HepG2 (cell line): ENCODE results near the gene IL17C. TPM values are rescaled to one million over a fixed set of nuclear protein-coding genes. Genes with fewer than 3 reads are reported as not detected.

ENCODE experiments used
- ATAC-seq: fragments of 200-7000 bp; cut with Tn5 transposase; 3 replicates; pipeline ENCODE4 v1.9.1; 2020; ENCODE audit warnings: mild to moderate bottlenecking, moderate library complexity
- BruUV-seq: library from RNA; stranded (reverse); fragments of 400-500 nt; replicated peaks from 2 replicates; lab custom pipeline; 2021; lab: Mats Ljungman, UMichigan
- CTCF ChIA-PET: fragments of 300-600 bp; formaldehyde crosslinking; extraction: SDS; loops from one replicate; lab custom pipeline; 2021; ENCODE audit warnings: low total read pairs, inconsistent platforms, low intra/inter-chr PET ratio; lab: Yijun Ruan, JAX
- POLR2A ChIA-PET: fragments of 350-600 bp; sonication (Branson Sonifier 250); formaldehyde crosslinking; loops from one replicate; lab custom pipeline; 2020; ENCODE audit warnings: antibody characterized with exemption, inconsistent platforms; lab: Yijun Ruan, JAX
- DNase-seq: peaks from one replicate; pipeline ENCODE4 v3.0.0-alpha.2; 2015; ENCODE audit warnings: low spot score
- FAIRE-seq: peaks from 3 replicates; lab custom pipeline; 2011; peaks lifted over from hg19 to GRCh38; lab: Jason Lieb, UNC
- H2AFZ ChIP-seq: one replicate; pipeline ENCODE4 v1.6.1; 2011; ENCODE audit warnings: low read length, inconsistent platforms
- H3K27ac ChIP-seq: fragments of 300-600 bp; 3 replicates; pipeline ENCODE4 v1.8.0; 2011; ENCODE audit warnings: mixed run types, mild to moderate bottlenecking, mixed read lengths, low read length, inconsistent platforms; ENCODE audit not compliant: insufficient read depth; ENCODE audit errors: extremely low read length
- H3K27me3 ChIP-seq, 2 experiments: fragments of 200-600 bp in 1 of 2; 2 replicates in 1 of 2; 3 replicates in 1 of 2; pipeline versions ENCODE4 v1.6.0 to v1.8.0; 2011; ENCODE audit warnings: low read length in 2 of 2, mild to moderate bottlenecking in 2 of 2, moderate library complexity in 2 of 2, inconsistent platforms in 1 of 2; ENCODE audit not compliant: insufficient read depth in 2 of 2, control insufficient read depth in 1 of 2
- H3K36me3 ChIP-seq, 2 experiments: fragments of 200-600 bp in 1 of 2; replicated peaks in 1 of 2; 2 replicates in 1 of 2; 3 replicates in 1 of 2; pipeline versions ENCODE4 v1.5.1 to v1.8.0; 2011; ENCODE audit warnings: low read length in 2 of 2, inconsistent platforms in 1 of 2; ENCODE audit not compliant: insufficient read depth in 2 of 2, control insufficient read depth in 1 of 2
- H3K4me1 ChIP-seq: 2 replicates; pipeline ENCODE4 v1.5.1; 2012; ENCODE audit warnings: low read length, inconsistent platforms; ENCODE audit not compliant: insufficient read depth
- H3K4me2 ChIP-seq: 2 replicates; pipeline ENCODE4 v1.6.0; 2011; ENCODE audit warnings: low read depth, low read length, inconsistent platforms
- H3K4me3 ChIP-seq, 3 experiments: fragments of 200-600 bp in 1 of 3; sonication (generic), shearing (Covaris generic) in 1 of 3; replicated peaks in 1 of 3; 2 replicates each; pipeline ENCODE4 v1.5.1; 2011 to 2016; ENCODE audit warnings: low read length in 3 of 3, inconsistent platforms in 2 of 3, low read depth in 2 of 3, mild to moderate bottlenecking in 2 of 3, control low read depth in 1 of 3, mixed read lengths in 1 of 3; ENCODE audit not compliant: insufficient read depth in 1 of 3
- H3K79me2 ChIP-seq: one replicate; pipeline ENCODE4 v1.6.1; 2011; ENCODE audit warnings: low read length, inconsistent platforms; ENCODE audit not compliant: insufficient read depth
- H3K9ac ChIP-seq: 2 replicates; pipeline ENCODE4 v1.6.0; 2011; ENCODE audit warnings: mild to moderate bottlenecking, low read depth, low read length, inconsistent platforms; ENCODE audit not compliant: insufficient read depth
- H3K9me3 ChIP-seq: 2 replicates; pipeline ENCODE4 v1.5.1; 2012; ENCODE audit warnings: mild to moderate bottlenecking, low read length
- H4K20me1 ChIP-seq: 2 replicates; pipeline ENCODE4 v1.6.0; 2011; ENCODE audit warnings: inconsistent platforms, mild to moderate bottlenecking, low read length, moderate library complexity; ENCODE audit not compliant: insufficient read depth
- CAMTA2 ChIP-seq: sonication (generic); formaldehyde crosslinking; IDR thresholded peaks from 2 replicates; pipeline ENCODE4 v1.4.0; 2020; ENCODE audit warnings: mild to moderate bottlenecking, missing genetic modification reagents, borderline replicate concordance
- KDM4B ChIP-seq: sonication (generic); formaldehyde crosslinking; IDR thresholded peaks from 2 replicates; pipeline ENCODE4 v1.4.0; 2020; ENCODE audit warnings: missing genetic modification reagents
- RORA ChIP-seq: sonication (generic); formaldehyde crosslinking; IDR thresholded peaks from 2 replicates; pipeline ENCODE4 v1.5.0; 2020; ENCODE audit warnings: mild to moderate bottlenecking, missing genetic modification reagents, moderate library complexity
- SALL2 ChIP-seq: sonication (generic); formaldehyde crosslinking; IDR thresholded peaks from 2 replicates; pipeline ENCODE4 v1.8.1; 2023; ENCODE audit warnings: mild to moderate bottlenecking, missing genetic modification reagents, inconsistent platforms
- ZBTB7A ChIP-seq: sonication (generic); formaldehyde crosslinking; IDR thresholded peaks from 2 replicates; pipeline ENCODE4 v1.8.0; 2022; ENCODE audit warnings: mild to moderate bottlenecking, missing genetic modification reagents
- ZFP37 ChIP-seq: sonication (generic); formaldehyde crosslinking; IDR thresholded peaks from 2 replicates; pipeline ENCODE4 v1.4.0; 2020; ENCODE audit warnings: missing genetic modification reagents, borderline replicate concordance
- ZNF782 ChIP-seq: sonication (generic); formaldehyde crosslinking; IDR thresholded peaks from 2 replicates; pipeline ENCODE4 v1.4.0; 2020; ENCODE audit warnings: missing genetic modification reagents, mild to moderate bottlenecking, borderline replicate concordance
- WGBS: methylation state at CpG from one replicate; pipeline ENCODE4 v1.1.6; 2017; ENCODE audit warnings: low lambda C conversion rate; 5-methylcytosine and 5-hydroxymethylcytosine counted together
- in situ Hi-C: cut with HindIII; loops from 2 replicates; pipeline ENCODE4 v1.10.0; 2017; ENCODE audit warnings: low pct_unique_long_range_greater_than_20kb; ENCODE audit not compliant: extremely low pct_ligation_motif_present
- intact Hi-C: fragments of 100-400 bp; cut with micrococcal nuclease; formaldehyde crosslinking; loops from one replicate; pipeline ENCODE4 v1.10.0; 2022; ENCODE audit not compliant: unreplicated experiment
- polyA plus RNA-seq, 8 experiments: library from polyadenylated mRNA; depleted of rRNA in 3 of 8; stranded (reverse) in 7 of 8; unstranded in 1 of 8; fragments of >200 nt; fragmentation: Illumina TruSeq in 4 of 8; extraction: Trizol in 4 of 8; gene quantifications; 2 replicates each; pipeline versions ENCODE4 v1.2.1 to v1.2.3, GENCODE V29; 2011 to 2016; ENCODE audit warnings: low read depth in 4 of 8, missing spikeins in 1 of 8, mixed read lengths in 1 of 8; ENCODE audit not compliant: insufficient read depth in 1 of 8
- total RNA-seq, 5 experiments: library from RNA; depleted of rRNA; stranded (reverse); fragments of >200 nt; fragmentation: Illumina TruSeq; extraction: Trizol; gene quantifications; 2 replicates each; pipeline ENCODE4 v1.2.3, GENCODE V29; 2016; ENCODE audit warnings: low read depth in 1 of 5
- TF ChIP-seq, protein P1 (sequence below): sonication (generic); formaldehyde crosslinking; IDR thresholded peaks from 2 replicates; pipeline ENCODE4 v1.4.0; 2020; ENCODE audit warnings: missing genetic modification reagents
- TF ChIP-seq, protein P2 (sequence below): sonication (generic); formaldehyde crosslinking; IDR thresholded peaks from 2 replicates; pipeline ENCODE4 v1.5.1; 2020; ENCODE audit warnings: mild to moderate bottlenecking, missing genetic modification reagents, borderline replicate concordance

IL17C gene
- total and polyA plus RNA-seq, 2 of the 13 experiments (the other 11 are each of a cell fraction or from before 2014, with no cell fraction given) = not detected

DNA sequence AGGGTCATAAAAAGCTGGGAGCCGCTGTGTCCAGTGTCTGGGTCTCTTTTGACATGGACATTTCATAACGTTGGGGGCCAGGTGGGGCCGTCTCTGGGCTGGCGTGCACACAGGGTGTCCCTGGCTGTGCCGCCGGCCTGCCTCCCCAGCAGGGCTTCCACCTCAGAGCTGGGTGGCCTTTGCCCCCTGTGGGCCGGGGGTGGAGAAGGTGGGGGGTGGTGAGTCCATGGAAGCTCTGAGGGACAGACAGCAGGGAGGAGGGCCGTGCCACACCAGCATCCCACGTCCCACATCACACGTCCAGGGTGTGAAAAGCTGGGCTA, 48.8 kb downstream of the IL17C start:
- Histone ChIP-seq H3K27me3 (peaks cover 26 to 81% of the 10 kb centered on the region in 2 experiments), H3K79me2 (no peaks in the 10 kb centered on the region), H4K20me1 (peaks cover 3% of the 10 kb centered on the region; the same call in 1 of the 2 replicates), H3K9ac (no peak overlapping the region), H3K36me3 (no peaks in the 10 kb centered on the region), H3K4me3 (peak overlapping the region in 1 of 3 experiments; percentile 76; a peak in 1 of 6 replicates), H3K27ac (no peak overlapping the region), H3K4me2 (peak overlapping the region; percentile 91), H3K4me1 (peaks cover 43% of the 10 kb centered on the region), H3K9me3 (no peaks in the 10 kb centered on the region), H2AFZ (no peak overlapping the region)
- peak; percentile 27 for ATAC-seq
- ChIA-PET CTCF (no interaction called here), POLR2A (interaction anchor here (1.0 to 2.6 kb wide), 6 partner anchors 13 to 27 kb away, joined by 3 to 11 read pairs (median 3); partner anchors contain the start of gene MVD)
- intact Hi-C loops = no loop called here
- WGBS = 0% methylated on average over 6 of the region's 10 CpGs
- BruUV-seq = no TSS peak
- DNase-seq = no peak
- no peak for FAIRE-seq
- in situ Hi-C loops = no loop called here
- TF ChIP-seq RORA (CRISPR knock-in tag) (no peak), ZFP37 (CRISPR knock-in tag) (no peak), ZNF782 (CRISPR knock-in tag) (no peak), ZBTB7A (CRISPR knock-in tag) (0 out of 2 replicates have a peak, but pooled peaks have one; percentile 52), SALL2 (CRISPR knock-in tag) (no peak), CAMTA2 (CRISPR knock-in tag) (0 out of 2 replicates have a peak, but pooled peaks have one; percentile 33), KDM4B (0 out of 2 replicates have a peak, but pooled peaks have one; percentile 1)
- TF ChIP-seq, protein P1, sequence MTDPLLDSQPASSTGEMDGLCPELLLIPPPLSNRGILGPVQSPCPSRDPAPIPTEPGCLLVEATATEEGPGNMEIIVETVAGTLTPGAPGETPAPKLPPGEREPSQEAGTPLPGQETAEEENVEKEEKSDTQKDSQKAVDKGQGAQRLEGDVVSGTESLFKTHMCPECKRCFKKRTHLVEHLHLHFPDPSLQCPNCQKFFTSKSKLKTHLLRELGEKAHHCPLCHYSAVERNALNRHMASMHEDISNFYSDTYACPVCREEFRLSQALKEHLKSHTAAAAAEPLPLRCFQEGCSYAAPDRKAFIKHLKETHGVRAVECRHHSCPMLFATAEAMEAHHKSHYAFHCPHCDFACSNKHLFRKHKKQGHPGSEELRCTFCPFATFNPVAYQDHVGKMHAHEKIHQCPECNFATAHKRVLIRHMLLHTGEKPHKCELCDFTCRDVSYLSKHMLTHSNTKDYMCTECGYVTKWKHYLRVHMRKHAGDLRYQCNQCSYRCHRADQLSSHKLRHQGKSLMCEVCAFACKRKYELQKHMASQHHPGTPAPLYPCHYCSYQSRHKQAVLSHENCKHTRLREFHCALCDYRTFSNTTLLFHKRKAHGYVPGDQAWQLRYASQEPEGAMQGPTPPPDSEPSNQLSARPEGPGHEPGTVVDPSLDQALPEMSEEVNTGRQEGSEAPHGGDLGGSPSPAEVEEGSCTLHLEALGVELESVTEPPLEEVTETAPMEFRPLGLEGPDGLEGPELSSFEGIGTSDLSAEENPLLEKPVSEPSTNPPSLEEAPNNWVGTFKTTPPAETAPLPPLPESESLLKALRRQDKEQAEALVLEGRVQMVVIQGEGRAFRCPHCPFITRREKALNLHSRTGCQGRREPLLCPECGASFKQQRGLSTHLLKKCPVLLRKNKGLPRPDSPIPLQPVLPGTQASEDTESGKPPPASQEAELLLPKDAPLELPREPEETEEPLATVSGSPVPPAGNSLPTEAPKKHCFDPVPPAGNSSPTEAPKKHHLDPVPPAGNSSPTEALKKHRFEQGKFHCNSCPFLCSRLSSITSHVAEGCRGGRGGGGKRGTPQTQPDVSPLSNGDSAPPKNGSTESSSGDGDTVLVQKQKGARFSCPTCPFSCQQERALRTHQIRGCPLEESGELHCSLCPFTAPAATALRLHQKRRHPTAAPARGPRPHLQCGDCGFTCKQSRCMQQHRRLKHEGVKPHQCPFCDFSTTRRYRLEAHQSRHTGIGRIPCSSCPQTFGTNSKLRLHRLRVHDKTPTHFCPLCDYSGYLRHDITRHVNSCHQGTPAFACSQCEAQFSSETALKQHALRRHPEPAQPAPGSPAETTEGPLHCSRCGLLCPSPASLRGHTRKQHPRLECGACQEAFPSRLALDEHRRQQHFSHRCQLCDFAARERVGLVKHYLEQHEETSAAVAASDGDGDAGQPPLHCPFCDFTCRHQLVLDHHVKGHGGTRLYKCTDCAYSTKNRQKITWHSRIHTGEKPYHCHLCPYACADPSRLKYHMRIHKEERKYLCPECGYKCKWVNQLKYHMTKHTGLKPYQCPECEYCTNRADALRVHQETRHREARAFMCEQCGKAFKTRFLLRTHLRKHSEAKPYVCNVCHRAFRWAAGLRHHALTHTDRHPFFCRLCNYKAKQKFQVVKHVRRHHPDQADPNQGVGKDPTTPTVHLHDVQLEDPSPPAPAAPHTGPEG (CRISPR knock-in tag) = no peak
- TF ChIP-seq, protein P2, sequence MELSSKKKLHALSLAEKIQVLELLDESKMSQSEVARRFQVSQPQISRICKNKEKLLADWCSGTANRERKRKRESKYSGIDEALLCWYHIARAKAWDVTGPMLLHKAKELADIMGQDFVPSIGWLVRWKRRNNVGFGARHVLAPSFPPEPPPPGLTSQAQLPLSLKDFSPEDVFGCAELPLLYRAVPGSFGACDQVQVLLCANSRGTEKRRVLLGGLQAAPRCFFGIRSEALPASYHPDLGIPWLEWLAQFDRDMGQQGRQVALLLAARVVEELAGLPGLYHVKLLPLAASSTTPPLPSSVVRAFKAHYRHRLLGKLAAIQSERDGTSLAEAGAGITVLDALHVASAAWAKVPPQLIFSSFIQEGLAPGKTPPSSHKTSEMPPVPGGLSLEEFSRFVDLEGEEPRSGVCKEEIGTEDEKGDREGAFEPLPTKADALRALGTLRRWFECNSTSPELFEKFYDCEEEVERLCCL = no peak
